HG02642 (cell line): Measurements from ENCODE around the gene DNAJC3.
"Not testable (repeated sequence)": the region's sequence is repeated elsewhere in the genome, so short reads cannot be mapped to it uniquely, and the experiment has no call there.

Experiments used
- ATAC-seq: cut with Tn5 transposase; IDR thresholded peaks from one replicate; pipeline ENCODE4 v1.9.1; 2021; ENCODE audit warnings: mild to moderate bottlenecking; ENCODE audit not compliant: unreplicated experiment, poor library complexity

The DNAJC3 gene

DNA sequence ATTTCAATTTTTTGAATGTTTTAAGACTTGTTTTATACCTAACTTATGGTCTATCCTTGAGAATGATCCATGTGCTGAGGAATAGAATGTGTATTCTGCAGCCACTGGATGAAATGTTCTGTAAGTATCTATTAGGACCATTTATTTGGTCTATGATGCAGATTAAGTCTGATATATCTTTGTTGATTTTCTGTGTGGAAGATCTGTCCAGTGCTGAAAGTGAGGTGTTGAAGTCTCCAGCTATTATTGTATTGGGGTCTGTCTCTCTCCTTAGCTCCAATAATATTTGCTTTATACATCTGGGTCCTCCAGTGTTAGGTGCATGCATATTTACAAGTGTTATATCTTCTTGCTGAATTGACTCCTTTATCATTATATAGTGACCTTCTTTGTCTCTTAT is 9.7 kb upstream of the DNAJC3 start:
- not testable (repeated sequence) for ATAC-seq

DNA sequence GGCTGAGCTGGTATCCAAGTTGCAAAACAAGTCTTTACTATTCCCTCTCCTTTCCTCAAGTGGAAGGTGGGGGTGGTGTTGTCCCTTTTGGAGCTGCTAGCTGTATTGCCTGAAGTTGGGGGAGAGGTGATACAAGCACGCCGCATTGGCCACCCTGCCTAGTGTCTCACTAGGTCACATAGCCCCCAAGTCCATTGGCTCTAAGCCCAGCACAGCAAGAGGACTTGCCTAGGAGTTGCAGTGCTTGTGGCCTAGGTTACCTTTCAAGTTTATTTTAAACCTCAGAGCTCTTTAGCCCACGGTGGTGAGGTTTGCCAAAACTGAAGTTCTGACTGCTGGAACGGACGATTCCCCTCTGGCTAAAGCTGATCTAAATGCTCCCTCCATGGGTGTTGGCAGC is 5.3 kb upstream of the DNAJC3 start:
- no peak for ATAC-seq

DNA sequence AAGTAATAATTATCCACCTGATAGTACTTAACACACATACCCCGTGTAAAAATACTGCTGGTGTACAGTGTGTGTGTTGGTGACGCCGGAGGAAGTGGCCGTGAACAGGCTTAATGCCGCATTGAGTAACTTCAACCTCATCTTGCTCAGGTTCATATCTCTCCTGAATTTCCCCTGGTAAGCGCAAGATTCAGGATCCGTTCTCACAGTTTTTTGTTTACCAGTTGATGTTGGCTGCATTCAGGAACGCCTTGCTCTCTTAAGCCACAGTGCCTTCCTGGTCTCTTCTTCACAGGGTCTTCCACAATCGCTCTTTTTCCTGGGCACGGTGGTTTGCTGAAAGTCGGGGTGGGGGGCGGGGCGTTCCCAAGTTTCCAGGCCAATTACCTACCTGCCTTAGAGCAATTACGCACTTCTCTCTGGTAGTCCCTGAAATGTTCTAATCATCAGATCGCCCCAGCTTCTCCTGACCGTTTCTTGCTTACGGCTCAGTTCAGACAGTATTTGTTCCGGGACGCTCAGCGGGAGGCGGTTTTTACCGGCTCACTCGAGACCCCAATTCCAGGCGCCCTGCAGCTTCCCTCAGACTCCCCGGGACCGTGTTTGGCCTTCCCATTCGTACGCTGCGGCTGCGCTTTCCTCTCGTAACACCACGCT is 706 bp upstream of the DNAJC3 start:
- peak; percentile 14 for ATAC-seq

DNA sequence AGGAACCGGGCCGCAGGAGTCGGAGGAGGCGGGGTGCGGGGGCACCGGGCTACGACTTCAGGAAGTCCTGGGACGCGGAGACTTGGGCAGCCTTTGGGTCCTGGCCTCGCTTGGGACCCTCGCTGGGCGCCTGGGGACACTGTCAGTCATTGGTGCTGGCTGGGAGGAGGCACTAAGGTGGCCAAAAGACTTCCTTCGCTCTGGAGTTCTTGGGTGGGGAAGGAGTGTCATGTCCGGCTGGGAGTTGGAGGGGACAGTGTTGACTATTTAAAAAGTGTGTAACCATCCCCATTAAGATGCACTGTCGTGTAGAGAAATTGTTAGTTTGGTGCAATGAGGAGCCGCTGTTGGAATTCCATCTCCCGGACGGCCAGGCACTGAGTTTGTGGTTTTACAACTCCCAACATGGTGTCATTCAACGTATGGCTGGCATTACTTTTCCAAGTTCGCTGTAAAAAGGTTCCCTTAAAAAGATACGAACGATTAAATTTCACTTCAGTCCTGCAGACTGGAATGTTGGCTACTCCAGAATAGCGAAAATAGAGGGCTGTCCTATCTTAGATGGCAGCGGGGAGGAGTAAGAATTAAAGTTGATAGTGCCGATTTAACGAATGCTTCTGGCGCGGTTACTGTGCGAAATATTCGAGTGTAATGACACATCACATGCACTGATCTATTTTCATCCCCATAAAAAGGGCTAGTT is 776 bp downstream of the DNAJC3 start:
- no peak for ATAC-seq

DNA sequence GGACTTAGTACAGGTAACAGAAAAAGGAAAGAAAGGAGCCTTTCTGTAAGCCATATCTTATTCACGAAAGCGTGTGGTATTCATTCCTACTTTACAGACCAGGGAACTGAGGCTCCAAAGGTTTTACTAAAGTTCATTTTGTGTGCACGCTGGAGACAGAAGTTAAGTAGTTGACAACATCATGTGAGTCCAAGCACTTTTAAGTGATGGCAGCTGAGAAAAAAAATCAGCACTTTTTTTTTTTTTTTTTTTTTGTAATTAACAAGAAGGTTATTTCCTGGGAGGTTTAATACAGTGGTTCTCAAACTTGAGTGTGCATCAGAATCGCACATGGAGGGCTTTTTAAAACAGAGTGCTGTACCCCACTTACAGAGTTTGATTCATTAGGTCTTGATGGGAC is 2.0 kb downstream of the DNAJC3 start:
- ATAC-seq, result no peak

DNA sequence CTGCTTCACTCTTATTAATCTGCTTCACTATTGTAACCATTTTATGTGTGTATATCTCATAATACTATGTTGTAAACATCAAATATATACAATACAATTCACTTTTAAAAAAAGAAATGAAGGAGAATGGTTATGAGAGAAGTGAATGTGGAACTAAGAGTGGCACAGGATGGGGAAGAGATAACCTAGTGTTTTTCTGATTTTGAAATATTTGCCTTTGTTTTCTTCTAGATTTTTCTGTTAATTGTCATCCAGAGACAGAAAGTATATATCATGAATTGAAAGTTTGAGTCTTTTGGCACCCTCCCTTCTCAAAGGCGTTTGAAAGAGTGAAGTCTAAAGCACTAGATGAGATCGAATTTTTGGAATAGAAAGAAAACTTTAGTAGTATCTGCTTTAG is 2.8 kb downstream of the DNAJC3 start:
- no peak for ATAC-seq

DNA sequence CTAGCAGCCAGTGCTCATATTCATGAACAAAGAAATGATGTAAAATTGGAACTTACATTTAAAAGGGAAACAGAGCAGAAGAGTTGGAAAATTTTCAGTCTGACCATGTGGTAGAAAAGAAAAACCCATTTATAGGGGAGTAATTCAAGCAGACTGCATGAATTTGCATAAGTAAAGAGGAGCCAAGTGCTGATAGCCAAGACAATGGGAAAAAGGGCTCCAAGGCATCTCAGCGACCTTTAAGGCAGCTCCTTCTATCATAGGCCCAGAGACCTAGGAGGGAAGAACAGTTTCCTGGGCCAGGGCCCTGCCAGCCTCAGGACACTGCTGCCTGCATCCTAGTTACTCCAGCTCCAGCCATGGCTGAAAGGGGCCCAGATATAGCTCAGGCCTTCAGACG is 7.5 kb downstream of the DNAJC3 start:
- no peak for ATAC-seq

DNA sequence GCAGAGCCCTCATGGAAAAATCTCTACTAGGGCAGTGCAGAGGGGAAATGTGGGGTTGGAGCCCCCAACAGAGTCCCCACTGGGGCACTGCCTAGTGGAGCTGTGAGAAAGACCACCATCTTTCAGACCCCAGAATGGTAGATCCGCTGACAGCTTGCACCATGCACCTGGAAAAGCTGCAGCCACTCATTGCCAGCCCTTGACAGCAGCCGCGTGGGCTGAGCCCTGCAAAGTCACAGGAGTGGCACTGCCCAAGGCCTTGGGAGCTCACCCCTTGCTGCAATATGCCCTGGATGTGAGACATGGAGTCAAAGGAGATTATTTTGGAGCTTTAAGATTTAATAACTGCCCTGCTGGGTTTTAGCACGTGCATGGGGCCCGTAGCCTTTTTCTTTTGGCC is 8.0 kb downstream of the DNAJC3 start:
- ATAC-seq, result not testable (repeated sequence)

DNA sequence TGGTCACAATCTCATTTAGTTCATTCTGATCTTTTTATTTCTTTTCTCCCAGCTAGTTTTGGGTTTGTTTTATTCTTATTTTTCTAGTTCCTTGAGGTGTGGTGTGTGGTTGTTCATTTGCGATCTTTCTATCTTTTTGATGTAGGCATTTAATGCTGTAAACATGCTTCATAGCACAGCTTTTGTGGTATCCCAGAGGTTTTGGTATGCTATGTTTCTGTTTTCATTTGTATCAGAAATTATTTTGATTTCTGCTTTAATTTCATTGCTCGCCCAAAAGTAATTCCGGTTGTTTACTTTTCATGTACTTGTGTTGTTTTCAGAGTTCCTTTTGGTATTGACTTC is 12.6 kb downstream of the DNAJC3 start:
- ATAC-seq, result no peak

DNA sequence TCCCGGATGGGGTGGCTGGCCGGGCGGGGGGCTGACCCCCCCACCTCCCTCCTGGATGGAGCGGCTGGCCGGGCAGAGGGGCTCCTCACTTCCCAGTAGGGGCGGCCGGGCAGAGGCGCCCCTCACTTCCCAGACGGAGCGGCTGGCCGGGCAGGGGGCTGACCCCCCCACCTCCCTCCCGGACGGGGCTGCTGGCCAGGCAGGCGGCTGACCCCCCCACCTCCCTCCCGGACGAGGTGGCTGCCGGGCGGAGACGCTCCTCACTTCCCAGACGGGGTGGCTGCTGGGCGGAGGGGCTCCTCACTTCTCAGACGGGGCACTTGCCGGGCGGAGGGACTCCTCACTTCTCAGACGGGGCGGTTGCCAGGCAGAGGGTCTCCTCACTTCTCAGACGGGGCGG is 14.0 kb downstream of the DNAJC3 start:
- ATAC-seq, result not testable (repeated sequence)

DNA sequence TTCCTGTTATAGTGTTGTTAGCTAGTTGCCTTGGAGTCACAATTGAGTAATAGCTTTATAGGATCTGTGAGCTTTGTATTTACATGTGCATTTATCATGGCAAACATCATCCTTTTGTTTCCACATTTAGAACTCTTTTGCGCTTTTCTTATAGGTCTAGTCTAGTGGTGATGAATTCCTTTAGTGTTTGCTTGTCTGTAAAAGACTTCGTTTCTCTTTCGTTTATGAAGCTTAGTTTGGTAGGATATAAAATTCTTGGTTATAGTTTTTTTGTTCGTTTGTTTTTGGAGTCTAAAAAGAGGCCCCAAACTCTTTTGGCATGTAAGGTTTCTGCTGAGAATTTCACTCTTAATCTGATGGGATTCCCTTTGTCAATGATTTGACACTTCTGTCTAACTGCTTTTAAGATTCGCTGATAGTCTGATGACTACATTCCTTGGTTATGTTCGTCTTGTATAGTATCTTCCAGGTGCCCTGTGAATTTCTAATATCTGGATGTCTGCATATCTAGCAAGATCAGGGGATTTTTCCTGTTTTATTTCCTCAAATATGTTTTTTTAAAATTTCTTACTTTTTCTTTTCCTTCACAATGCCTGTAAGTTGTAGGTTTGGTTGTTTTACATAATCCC is 20.2 kb downstream of the DNAJC3 start:
- ATAC-seq, result no peak

DNA sequence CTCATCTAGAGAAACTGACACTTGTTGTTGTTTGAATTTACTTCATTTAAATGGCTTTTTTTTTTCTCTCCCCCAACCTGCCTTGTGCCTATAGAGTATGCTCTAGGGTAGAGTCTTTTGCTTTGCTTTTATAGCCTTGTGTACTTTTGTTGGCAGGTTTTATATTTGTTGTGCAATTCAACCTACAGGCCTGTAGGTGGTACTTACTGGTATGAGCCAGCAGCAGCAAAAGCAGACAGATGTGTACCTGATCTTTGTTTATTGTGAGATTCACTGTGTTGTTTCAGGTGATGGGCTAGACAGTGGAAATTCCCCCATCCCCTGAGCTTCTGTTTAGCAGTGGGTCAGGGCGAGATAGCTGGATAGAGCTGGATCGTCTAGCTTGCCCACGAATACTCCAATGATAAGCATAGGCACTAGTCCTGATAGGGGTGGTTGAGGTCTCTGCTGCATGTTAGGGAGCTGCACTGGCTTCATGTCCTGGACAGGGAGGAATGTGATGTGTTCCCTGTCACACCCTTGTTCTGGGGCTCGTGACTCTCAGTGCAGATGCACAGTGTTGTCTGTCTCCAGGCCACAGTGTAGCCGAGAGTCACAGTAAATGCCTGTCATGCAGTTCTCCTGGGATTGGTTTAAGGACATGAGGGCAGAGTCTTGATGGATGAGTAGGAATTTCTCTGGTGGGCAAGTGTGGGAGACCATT is 21.3 kb downstream of the DNAJC3 start:
- peak; percentile 54 for ATAC-seq

DNA sequence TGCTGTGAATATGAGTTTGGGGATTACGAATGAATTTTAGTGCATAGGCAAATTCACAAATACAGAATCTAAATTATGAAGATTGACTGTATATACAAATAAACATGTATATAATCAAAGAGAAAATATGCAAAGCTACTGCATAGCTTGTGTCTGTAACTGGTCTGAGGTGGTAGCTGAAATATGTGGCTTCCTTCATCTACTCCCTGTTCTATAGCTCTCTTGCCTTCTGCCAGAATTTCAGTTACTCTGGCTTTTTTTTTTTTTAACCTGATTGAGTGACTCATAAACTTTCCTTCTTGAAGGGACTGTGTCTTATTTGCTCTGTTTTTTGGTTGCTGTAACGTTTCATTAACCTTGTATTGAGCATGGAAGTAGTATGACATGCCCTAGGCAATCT is 26.6 kb downstream of the DNAJC3 start:
- no peak for ATAC-seq

DNA sequence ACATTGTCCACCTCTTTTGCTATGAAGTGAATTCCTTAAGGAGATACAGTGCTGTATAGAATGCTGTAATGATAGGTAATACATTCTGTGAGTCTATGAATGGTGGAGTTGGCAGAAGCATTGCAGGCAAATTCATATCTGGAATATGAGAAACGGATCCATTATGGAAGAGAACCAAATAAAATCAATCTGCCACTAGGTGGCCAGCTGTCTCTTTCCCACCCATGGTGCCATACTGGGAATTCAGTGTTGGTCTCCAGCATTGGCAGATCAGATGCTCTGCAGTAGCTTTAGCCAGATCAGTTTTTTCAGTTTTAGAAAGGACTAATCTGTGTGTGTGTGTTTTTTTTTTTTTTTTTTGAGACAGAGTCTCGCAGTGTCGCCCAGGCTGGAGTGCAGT is 27.6 kb downstream of the DNAJC3 start:
- no peak for ATAC-seq

DNA sequence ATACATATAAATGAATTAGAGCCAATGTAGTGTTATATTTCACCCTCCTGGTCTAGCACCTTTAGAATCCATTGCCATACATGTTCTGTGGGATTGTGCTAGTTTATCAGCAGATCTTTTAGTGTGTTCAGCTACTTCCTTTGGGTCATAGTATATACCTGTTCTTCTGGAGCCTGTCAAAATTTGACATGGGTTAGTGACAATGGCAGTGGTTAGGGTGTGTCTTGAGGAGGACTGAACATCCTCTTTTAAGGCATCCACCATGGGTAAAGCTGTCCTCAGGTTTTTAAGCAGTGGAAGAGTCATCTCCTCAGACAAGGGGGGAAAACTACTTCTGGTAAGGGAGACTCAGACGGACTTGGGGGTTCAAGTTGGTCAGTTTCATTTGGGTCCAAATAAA is 29.4 kb downstream of the DNAJC3 start:
- no peak for ATAC-seq

DNA sequence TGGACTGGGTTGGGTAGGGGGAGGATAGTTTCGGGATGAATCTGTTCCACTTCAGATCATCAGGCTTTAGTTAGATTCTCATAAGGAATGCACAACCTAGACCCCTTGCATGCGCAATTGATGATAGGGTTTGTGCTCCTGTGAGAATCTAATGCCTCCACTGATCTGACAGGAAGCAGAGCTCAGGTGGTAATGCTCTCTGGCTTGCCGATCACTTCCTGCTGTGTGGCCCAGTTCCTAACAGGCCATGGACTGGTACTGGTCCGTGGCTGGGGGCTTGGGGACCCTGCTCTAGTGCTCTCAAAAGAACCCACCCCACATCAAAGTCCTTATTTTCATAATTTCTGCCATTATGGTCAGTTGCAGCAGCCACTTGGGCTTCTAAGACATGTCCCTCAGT is 30.1 kb downstream of the DNAJC3 start:
- no peak for ATAC-seq

DNA sequence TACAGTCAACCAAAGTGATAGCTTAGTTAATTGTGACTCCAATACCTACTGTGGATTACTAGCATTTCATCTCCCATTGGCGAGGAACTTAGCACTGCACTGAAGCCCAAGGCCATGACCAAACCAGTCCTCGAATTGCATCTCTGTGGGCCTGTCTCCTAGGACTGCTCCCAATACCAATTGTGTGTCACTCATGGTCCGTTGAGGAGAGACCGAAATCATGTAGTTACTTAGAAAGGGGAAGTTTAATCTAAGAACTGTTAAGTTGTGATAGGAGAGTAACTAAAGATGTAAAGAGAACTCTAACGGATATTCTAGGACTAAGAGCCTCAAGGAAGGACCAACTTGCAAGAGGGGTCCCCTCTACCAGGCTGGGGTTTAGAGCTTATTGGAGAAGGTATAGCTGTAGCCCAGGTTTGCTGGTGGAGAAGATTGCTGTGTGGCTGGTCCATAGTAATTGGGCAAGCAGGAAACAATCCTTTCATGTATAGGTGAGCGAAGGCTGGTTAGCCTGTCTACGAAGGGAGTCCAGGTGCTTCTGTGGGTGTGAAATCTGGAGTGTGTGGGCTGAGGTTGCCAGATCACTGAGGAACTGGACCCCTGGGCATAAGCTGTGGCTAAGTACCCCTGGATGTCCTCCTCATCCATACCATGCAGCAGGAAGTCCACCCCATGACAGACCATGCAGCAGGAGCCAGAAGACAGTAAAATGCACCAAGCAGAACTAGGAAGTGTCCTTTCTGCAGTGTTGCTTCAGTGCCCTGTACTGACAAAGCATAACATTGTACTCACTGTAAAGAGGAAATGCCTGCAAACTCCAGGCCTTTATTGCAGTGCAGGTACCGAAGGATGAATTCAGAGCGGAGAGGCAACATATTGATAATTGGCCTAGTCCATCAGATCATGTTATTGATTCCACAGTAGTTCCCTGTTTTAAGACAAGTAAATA is 30.8 kb downstream of the DNAJC3 start:
- no peak for ATAC-seq

DNA sequence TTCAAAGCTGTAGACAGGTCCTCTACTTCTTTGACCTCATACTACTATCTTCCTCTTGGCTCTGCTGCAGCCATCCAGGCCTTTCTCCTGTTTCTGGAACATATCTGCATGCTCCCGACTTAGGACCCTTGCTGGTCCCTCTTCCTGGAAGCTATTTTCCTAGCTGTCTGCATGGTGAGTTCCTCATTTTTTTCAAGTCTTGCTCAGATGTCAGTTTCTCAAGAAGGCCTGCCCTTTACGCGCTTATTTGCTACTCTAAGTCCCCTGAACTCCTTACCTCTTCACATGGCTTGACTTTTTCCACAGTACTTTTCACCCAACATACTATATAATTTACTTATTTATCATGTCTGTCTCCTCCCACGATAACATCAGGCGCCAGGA is 31.4 kb downstream of the DNAJC3 start:
- no peak for ATAC-seq

DNA sequence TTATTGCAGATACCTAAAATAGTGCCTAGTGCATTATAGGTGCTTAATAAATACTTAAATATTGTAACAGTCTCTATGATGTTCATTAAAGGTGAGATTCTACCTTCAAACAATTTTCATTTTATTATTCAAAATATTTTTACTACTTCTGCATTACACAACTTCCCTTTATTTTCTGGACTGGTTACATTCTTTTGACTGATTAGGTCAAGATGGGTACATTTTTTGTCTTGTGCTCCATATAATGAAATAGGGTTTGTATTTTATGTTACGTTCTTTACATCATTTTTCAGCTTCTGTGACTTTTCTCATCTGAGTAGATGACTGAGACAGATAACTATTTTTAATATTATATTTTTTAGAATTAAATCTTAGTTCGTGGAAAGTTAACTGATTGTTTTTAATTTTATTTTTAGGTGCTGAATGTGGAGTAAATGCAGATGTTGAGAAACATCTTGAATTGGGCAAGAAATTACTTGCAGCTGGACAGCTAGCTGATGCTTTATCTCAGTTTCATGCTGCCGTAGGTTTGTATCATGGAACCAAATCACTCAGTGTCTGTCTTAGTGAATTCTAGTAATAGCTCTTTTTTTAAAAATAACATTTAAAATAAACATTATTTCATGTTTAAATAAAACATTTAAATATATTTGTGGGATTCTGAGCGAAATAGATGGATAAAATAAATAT is 32.0 kb downstream of the DNAJC3 start:
- no peak for ATAC-seq

DNA sequence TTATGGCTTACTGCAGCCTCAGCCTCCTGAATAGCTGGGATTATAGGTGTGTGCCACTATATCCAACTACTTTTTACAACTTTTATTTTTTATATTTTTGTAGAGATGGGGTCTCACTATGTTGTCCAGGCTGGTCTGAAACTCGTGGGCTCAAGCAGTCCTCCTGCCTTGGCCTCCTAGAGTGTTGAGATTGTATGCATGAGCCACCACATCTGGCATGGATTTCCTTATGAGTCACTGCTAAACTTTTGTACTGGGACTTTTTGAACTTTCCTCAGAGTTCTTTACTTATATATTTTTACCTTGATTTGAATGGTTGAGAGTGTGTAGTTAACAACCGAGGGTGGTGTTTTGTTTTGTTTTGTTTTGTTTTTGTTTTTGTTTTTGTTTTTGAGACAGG is 33.4 kb downstream of the DNAJC3 start:
- ATAC-seq, result no peak
